HEK293T (cell line): ENCODE data around the gene TLK1.

Source experiments
- FOXA1 ChIP-seq: fragments of 450-650 bp; IDR thresholded peaks from 2 replicates; pipeline ENCODE4 v1.6.1; 2016; ENCODE audit warnings: mild to moderate bottlenecking
- SP1 ChIP-seq: fragments of 450-650 bp; IDR thresholded peaks from 2 replicates; pipeline ENCODE4 v1.6.1; 2017
- ZNF384 ChIP-seq: fragments of 450-650 bp; IDR thresholded peaks from 2 replicates; pipeline ENCODE4 v1.6.1; 2016

GRCh38 chr2:171158036-171158789 is 2.5 kb downstream of the TLK1 start:
- TF ChIP-seq ZNF384 (no peak), FOXA1 (no peak), SP1 (no peak)
